Motor neuron (in vitro differentiated cells): Measurements from ENCODE around the gene FABP7. TPM values are rescaled to one million over a fixed set of nuclear protein-coding genes. Genes with fewer than 3 reads are reported as not detected.
"Not testable (repeated sequence)": the region's sequence is repeated elsewhere in the genome, so short reads cannot be mapped to it uniquely, and the experiment has no call there.

Source experiments
- ATAC-seq, 8 experiments: fragments of 200-7000 bp; cut with Tn5 transposase; replicated peaks in 6 of 8; 2 replicates each; pipeline ENCODE4 v1.8.0; 2021; ENCODE audit warnings: mild to moderate bottlenecking in 8 of 8, moderate library complexity in 8 of 8
- H3K27ac ChIP-seq, 2 donors: fragments of 250-450 bp; sonication (Bioruptor Pico); 2 replicates each; pipeline ENCODE4 v1.9.0; 2021; ENCODE audit warnings: antibody characterized with exemption in 2 of 2, mild to moderate bottlenecking in 2 of 2, moderate library complexity in 1 of 2
- H3K4me1 ChIP-seq, 2 donors: fragments of 250-450 bp; sonication (Bioruptor Pico); replicated peaks in 1 of 2; 2 replicates each; pipeline ENCODE4 v1.6.1; 2021; ENCODE audit warnings: antibody characterized with exemption in 2 of 2, mild to moderate bottlenecking in 2 of 2, moderate library complexity in 1 of 2
- H3K4me3 ChIP-seq, 5 donors: fragments of 250-450 bp; sonication (Bioruptor Pico); 2 replicates each; pipeline ENCODE4 v1.9.0; 2021; ENCODE audit warnings: antibody characterized with exemption in 5 of 5, mild to moderate bottlenecking in 5 of 5, moderate library complexity in 4 of 5
- WGBS, 10 experiments: fragments of 450-650 bp; shearing (Covaris generic); methylation state at CpG; one replicate each; pipeline ENCODE4 v1.0.0; 2022; 5-methylcytosine and 5-hydroxymethylcytosine counted together
- in situ Hi-C, 9 experiments: fragments of 400-800 bp; cut with MboI; loops; one replicate each; pipeline ENCODE4 v1.15.0; 2021; ENCODE audit warnings: low sequenced_read_pairs in 9 of 9, low pct_unique_long_range_greater_than_20kb in 2 of 9; ENCODE audit not compliant: unreplicated experiment in 9 of 9
- total RNA-seq, 8 experiments: library from RNA; unstranded; fragments of 300-600 nt; gene quantifications; 2 replicates each; pipeline versions ENCODE4 v1.2.3 to v1.2.4, GENCODE V29; 2022

FABP7 gene
- total RNA-seq: 100 to 1,000 TPM in 1 of 8 experiments, 10 to 100 TPM in 4, under 1 TPM in 2, not detected in 1; 0.15 to 177 (median 16.2) TPM

DNA sequence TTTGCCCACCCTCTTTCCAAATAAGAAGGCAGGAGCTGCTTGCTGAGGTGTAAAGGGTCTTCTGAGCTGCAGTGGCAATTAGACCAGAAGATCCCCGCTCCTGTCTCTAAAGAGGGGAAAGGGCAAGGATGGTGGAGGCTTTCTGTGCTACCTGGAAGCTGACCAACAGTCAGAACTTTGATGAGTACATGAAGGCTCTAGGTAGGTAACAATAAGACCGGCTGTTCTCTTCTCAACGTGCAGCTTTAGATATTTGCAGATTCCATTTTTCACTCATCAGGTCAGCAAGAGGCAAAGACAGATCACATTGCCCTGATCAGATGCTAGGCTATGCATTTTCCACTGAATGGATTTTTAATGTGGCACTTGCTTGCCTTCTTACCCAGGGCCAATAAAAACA, at the start of gene FABP7:
Gene FABP7 (plus strand): TSS at position 50 of the 400 bp plus-strand sequence. CDS start 79 bp downstream, at position 129.
- ATAC-seq: peak in 5 of 8 experiments; percentile 16 to 49 (median 34)

GRCh38 chr6:122730334-122730733, 49.2 kb upstream of the FABP7 start:
- Histone ChIP-seq H3K4me1 (peaks cover 5 to 10% of the 10 kb centered on the region in 2 donors), H3K27ac (no peak overlapping the region), H3K4me3 (no peak overlapping the region)
- in situ Hi-C loops: loop anchor here in 5 of 9 experiments (25.0 kb wide), 1 partner anchor 107 kb away; no protein-coding TSS in a partner anchor
- WGBS, 10 experiments: 20 to 100% (median 86%) methylated on average over 1 to 2 of the region's 3 CpGs; no CpG with 5 or more reads in 1 of the 10 experiments
- no peak for ATAC-seq

More for the DNA sequence above, at the start of gene FABP7:
- Histone ChIP-seq H3K4me1 (peaks cover 8 to 15% of the 10 kb centered on the region in 2 donors), H3K27ac (peak within 1 kb of the TSS in 1 of 2 donors; percentile 0), H3K4me3 (peak within 1 kb of the TSS; percentile 3 to 32 (median 10))
- in situ Hi-C loops: no loop called here
- 0 to 88% (median 60%) methylated on average over 1 to 3 of the region's 3 CpGs; no CpG with 5 or more reads in 2 of the 10 experiments for WGBS, 10 experiments

DNA sequence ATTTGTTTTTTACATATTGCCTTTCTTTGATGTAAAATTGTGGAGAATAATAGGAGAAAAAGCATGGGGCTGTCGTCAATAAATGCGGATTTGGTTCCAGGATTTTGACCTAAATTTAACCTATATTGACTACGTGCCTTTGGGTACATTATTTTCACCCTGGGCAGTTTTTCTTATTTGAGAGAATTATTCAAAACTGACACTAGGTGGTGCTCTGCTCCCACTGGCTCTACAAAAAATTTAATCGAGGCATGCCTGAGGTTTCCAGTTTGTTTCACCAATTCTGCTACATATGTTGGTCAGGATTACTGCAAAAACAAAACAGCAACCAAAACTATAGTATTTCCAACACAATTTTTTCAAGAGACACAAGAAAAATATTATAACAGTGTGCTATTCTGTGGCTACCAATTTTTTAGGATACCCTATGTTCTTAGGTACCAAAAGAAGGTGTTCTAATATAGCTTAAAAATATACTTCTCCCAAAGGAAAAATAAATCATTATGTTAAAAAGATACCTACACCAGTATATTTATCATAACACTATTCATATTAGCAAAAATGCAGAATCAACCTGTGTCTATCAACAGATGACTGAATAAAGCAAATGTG, 48.6 kb upstream of the FABP7 start:
- 0 to 13% (median 1%) methylated on average over 3 to 4 of the region's 4 CpGs; no CpG with 5 or more reads in 2 of the 10 experiments for WGBS, 10 experiments
- H3K27ac ChIP-seq: no peak overlapping the region
- no peak overlapping the region for H3K4me3 ChIP-seq
- ATAC-seq: peak in 6 of 8 experiments; percentile 15 to 55 (median 29)
- in situ Hi-C loops: loop anchor here in 5 of 9 experiments (25.0 kb wide), 1 partner anchor 106 kb away; no protein-coding TSS in a partner anchor
- peaks cover 5 to 15% of the 10 kb centered on the region in 2 donors for H3K4me1 ChIP-seq

GRCh38 chr6:122733259-122733658, 46.3 kb upstream of the FABP7 start:
- peaks cover 5 to 20% of the 10 kb centered on the region in 2 donors for H3K4me1 ChIP-seq
- in situ Hi-C loops: loop anchor here in 5 of 9 experiments (25.0 kb wide), 1 partner anchor 104 kb away; no protein-coding TSS in a partner anchor
- no peak overlapping the region for H3K27ac ChIP-seq
- H3K4me3 ChIP-seq: no peak overlapping the region
- WGBS, 10 experiments: 75 to 100% (median 90%) methylated on average over 1 to 4 of the region's 4 CpGs; no CpG with 5 or more reads in 2 of the 10 experiments
- ATAC-seq: no peak

DNA sequence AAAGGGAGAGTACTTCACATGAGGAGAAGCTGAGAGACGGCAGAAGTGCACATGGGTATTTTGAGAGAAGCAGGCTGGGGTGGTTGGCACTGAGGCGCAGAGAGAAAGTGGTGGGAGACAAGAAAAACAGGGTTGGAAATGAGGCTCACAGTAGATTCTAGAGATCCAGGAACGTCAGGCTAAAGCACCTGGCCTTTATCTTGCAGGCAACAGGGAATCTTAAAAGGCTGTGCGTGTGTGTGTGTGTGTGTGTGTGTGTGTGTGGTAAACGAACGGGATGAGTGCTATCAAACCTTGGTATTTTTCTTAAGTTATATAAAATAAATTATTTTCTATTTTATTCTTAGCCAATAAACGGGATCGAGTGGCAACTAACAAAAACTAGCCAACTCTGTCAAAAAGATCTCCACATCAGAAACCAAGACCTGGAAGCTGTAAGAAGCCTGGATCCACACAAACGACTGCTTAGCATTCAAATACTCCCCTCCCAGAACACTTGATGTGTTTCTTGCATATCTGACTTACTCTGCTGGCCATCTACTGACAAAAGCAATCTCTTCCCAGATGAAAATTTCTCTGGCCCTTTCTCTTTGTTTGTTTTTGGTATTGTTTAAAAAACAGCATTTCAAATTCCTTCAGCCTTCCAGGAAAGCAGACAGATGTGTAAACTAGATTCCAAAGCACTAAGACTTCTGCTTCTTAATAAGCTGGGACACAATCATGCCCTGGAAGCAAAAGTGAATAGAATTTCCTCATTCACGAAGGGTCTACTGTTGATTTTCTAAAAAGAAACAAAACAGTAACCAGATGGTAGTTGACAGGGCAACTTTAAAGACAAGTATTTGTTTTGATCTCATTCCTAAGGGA, 44.8 kb upstream of the FABP7 start:
- Histone ChIP-seq H3K4me3 (no peak overlapping the region), H3K27ac (no peak overlapping the region), H3K4me1 (peaks cover 5 to 20% of the 10 kb centered on the region in 2 donors)
- in situ Hi-C loops: loop anchor here in 5 of 9 experiments (25.0 kb wide), 1 partner anchor 103 kb away; no protein-coding TSS in a partner anchor
- WGBS, 10 experiments: 19 to 74% (median 46%) methylated on average over 3 to 10 of the region's 10 CpGs
- ATAC-seq: peak in 4 of 8 experiments; percentile 12 to 75 (median 60)

- no peak overlapping the region for H3K27ac ChIP-seq
These were observed 43.9 kb upstream of the FABP7 start for GRCh38 chr6:122735582-122735981.

GRCh38 chr6:122736163-122736562, 43.4 kb upstream of the FABP7 start:
- peak; percentile 36 to 89 (median 58) for ATAC-seq
- in situ Hi-C loops: loop anchor here in 5 of 9 experiments (25.0 kb wide), 1 partner anchor 101 kb away; no protein-coding TSS in a partner anchor

More at GRCh38 chr6:122735582-122735981, 43.9 kb upstream of the FABP7 start:
- Histone ChIP-seq H3K4me1 (peaks cover 5 to 20% of the 10 kb centered on the region in 2 donors), H3K4me3 (no peak overlapping the region)
- peak in 6 of 8 experiments; percentile 27 to 76 (median 56) for ATAC-seq
- in situ Hi-C loops: loop anchor here in 5 of 9 experiments (25.0 kb wide), 1 partner anchor 102 kb away; no protein-coding TSS in a partner anchor
- 20 to 62% (median 47%) methylated on average over 1 to 4 of the region's 4 CpGs for WGBS, 10 experiments

DNA sequence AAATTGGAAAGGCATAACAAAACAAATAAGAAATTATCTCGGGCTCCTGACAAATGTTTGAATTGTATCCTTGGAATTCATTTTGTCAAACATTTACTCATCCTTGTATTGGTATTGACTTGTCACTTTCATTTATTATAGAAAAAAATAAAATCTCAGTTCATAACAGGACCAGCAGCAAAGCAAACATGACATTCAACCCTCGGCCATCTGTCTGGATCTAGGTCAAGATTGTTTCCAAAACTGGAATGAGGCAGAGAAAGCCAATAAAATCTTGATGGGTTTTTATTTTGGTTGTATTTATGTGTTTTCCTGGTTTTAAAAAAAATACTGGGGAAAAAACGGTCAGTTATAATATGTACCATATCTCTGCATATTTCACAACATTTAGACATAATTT, 42.9 kb upstream of the FABP7 start:
- Histone ChIP-seq H3K4me1 (peaks cover 5 to 20% of the 10 kb centered on the region in 2 donors), H3K27ac (no peak overlapping the region), H3K4me3 (no peak overlapping the region)
- 0 to 100% (median 82%) methylated on average over 1 to 3 of the region's 3 CpGs for WGBS, 10 experiments
- ATAC-seq: no peak
- in situ Hi-C loops: loop anchor here in 5 of 9 experiments (25.0 kb wide), 1 partner anchor 101 kb away; no protein-coding TSS in a partner anchor

More at GRCh38 chr6:122736163-122736562, 43.4 kb upstream of the FABP7 start:
- 0 to 100% (median 50%) methylated on average over 1 to 4 of the region's 4 CpGs; no CpG with 5 or more reads in 1 of the 10 experiments for WGBS, 10 experiments
- Histone ChIP-seq H3K27ac (no peak overlapping the region), H3K4me3 (no peak overlapping the region), H3K4me1 (peaks cover 5 to 20% of the 10 kb centered on the region in 2 donors)

DNA sequence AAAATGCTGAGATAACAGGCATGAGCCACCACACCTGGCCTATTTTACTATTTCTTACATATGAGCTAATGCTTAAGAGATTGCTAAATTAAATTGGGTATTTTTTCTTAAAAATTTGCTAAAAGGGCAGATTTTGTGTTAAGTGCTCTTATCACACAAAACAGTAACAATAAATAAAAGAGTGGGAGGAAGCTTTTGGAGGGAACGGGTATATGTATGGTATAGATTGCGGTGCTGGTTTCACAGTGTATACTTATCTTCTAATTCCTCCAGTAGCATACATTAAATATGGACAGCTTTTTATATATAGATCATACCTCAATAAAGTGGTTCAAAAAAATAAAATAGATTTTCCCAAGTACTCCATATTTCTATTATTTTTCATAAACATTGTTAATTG, 39.4 kb upstream of the FABP7 start:
- Histone ChIP-seq H3K27ac (no peak overlapping the region), H3K4me3 (no peak overlapping the region), H3K4me1 (peaks cover 0 to 18% of the 10 kb centered on the region in 2 donors)
- WGBS, 10 experiments: 57 to 100% (median 97%) methylated on average over 1 to 2 of the region's 2 CpGs; no CpG with 5 or more reads in 4 of the 10 experiments
- ATAC-seq: no peak
- in situ Hi-C loops: loop anchor here in 5 of 9 experiments (25.0 kb wide), 1 partner anchor 97 kb away; no protein-coding TSS in a partner anchor

GRCh38 chr6:122740936-122741335, 38.6 kb upstream of the FABP7 start:
- Histone ChIP-seq H3K4me1 (peaks cover 0 to 9% of the 10 kb centered on the region in 2 donors), H3K27ac (no peak overlapping the region), H3K4me3 (no peak overlapping the region)
- WGBS, 10 experiments: 52 to 100% (median 92%) methylated on average over 1 to 2 of the region's 2 CpGs; no CpG with 5 or more reads in 3 of the 10 experiments
- in situ Hi-C loops: loop anchor here in 5 of 9 experiments (25.0 kb wide), 1 partner anchor 96 kb away; no protein-coding TSS in a partner anchor
- ATAC-seq: no peak

GRCh38 chr6:122744247-122744646, 35.3 kb upstream of the FABP7 start:
- not testable (repeated sequence) for H3K4me3 ChIP-seq, H3K27ac ChIP-seq, ATAC-seq, H3K4me1 ChIP-seq
- WGBS, 10 experiments: 33 to 100% (median 68%) methylated on average over 1 to 3 of the region's 8 CpGs; no CpG with 5 or more reads in 2 of the 10 experiments
- in situ Hi-C loops: loop anchor here in 5 of 9 experiments (25.0 kb wide), 1 partner anchor 93 kb away; no protein-coding TSS in a partner anchor

GRCh38 chr6:122744856-122745255, 34.7 kb upstream of the FABP7 start:
- 80 to 100% (median 100%) methylated on average over 1 to 3 of the region's 3 CpGs; no CpG with 5 or more reads in 5 of the 10 experiments for WGBS, 10 experiments
- not testable (repeated sequence) for H3K4me1 ChIP-seq, H3K27ac ChIP-seq, H3K4me3 ChIP-seq, ATAC-seq
- in situ Hi-C loops: loop anchor here in 6 of 9 experiments (5.0 to 25.0 kb wide), 2 partner anchors 92 kb away; no protein-coding TSS in a partner anchor
